TTC549 (cell line): Measurements from ENCODE around the gene TXNIP.
A peak's percentile ranks its signal among the peaks of the same experiment; 100 is the strongest.

Experiments used
- FAIRE-seq: peaks from 2 replicates; lab custom pipeline; 2012; peaks lifted over from hg19 to GRCh38; lab: Jason Lieb, UNC

TXNIP gene

GRCh38 chr1:145963265-145964019, 32.9 kb downstream of the TXNIP start:
- no peak for FAIRE-seq

DNA sequence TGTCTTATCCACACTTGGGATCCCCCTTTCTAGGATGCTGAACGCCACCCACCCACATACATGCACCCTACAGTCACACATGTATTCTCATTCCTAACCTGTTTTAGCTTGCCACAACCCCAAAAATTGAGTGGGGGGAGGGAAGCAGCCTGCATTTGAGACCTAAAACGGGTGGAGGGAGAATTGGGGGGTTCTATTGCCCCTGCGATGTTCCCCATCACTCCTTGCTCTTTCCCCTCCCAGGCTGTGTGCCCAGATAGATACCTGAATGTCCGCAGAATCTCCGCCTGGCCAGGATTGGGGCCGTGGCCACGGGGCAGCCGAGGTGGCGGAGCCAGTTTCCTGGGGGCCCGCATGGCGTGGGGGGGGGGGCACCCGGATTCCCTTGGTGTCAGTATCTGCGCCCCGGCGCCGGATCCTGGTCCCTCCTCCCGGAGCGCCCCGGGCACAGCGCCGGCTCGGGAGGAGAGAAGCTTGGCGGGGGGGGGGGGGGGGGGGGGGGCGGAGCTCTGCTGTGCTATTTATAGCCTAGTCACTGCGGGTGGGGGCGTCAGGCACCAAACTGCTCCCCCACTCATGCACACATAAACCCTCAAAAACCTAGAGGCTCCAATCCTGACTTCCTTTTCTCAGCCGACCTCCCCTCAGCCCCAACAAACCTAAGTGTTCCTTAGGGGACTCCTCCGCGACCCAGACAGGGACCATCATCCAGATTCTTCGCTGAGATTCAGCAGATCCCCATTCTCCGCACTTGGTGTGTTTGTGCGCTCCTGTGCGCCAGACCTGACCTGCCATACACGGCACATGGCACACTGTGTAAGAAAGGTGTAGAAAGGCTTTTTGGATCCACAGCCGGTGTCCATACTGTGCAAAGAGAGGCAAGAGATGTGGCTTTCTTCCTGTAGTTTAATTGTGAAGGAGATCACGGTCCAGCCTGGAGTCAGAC, 33.9 kb downstream of the TXNIP start:
- no peak for FAIRE-seq

GRCh38 chr1:145961425-145962156, 34.8 kb downstream of the TXNIP start:
- no peak for FAIRE-seq

DNA sequence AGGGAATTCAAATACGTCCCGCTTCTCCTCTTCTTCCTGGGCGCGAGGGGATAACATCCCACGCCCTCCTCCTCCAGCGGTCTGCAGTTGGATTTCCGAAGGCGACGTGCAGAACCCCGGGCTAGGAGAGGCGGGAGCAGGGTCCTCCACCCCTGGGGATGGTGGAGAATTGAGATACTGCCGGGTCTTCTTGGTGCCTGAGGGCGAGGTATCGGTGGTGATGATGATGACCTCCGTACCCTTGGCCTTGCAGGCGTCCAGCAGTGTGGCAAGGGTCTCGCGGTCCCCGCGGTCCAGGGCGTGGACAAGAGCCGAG, 35.3 kb downstream of the TXNIP start:
- no peak for FAIRE-seq

DNA sequence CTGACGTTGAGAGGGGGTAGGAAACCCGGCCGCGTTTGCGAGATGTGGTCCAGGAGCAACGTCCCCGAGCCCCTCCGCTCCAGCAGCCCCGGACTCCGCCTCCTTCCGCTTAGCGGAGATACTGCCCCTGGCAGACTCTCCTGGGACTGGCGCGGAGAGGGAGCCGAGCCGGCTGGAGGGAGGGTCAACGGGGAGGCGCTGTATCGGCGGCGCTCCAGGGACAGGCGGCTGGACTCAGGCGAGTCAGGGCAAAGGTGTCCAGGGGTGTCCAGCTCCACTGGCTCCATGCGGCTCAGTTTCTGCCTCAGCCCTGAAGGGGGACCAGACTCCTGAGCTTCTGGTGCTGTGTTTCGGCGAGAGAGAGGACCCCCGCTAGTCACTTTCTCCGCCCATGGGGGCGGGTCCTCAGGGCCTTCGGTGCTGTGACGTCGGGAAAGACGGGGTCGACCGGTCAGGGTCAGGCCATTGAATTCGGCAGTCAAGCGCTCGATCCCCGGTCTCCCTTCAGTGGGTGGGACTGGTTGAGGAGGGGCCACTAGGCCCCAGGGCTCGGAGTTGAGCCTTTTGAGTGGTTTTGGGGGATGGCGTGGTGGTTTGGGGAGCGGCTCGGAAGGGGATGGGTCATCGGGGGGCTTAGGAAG, 35.8 kb downstream of the TXNIP start:
- FAIRE-seq: no peak

DNA sequence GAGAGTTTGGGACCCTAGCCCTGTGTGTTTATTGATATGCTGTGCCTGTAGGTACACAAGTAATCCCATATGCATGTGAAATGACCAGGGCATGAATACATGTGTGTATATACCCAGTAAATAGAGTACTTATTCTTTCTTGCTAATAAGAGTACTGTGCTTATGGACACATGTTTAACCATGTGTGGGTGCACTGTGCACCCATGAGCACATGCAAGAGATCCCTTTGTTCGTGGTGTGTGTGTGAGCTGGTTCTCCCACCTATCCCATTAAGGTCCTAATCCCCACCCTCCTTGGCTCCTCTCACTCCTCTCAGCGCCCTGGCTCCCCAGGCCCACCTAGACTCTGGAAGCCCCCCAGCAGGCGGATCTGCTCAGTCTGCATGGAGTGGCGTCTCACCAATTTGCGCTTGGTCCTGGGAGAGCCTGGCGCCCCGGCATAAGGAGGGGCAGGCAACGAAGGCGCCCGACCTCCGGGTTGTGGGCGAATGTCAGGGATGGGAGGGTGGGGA, 36.4 kb downstream of the TXNIP start:
- FAIRE-seq: no peak

- no peak for FAIRE-seq
These were observed 37.0 kb downstream of the TXNIP start for GRCh38 chr1:145959333-145959732.

GRCh38 chr1:145958734-145959133, 37.6 kb downstream of the TXNIP start:
- no peak for FAIRE-seq

DNA sequence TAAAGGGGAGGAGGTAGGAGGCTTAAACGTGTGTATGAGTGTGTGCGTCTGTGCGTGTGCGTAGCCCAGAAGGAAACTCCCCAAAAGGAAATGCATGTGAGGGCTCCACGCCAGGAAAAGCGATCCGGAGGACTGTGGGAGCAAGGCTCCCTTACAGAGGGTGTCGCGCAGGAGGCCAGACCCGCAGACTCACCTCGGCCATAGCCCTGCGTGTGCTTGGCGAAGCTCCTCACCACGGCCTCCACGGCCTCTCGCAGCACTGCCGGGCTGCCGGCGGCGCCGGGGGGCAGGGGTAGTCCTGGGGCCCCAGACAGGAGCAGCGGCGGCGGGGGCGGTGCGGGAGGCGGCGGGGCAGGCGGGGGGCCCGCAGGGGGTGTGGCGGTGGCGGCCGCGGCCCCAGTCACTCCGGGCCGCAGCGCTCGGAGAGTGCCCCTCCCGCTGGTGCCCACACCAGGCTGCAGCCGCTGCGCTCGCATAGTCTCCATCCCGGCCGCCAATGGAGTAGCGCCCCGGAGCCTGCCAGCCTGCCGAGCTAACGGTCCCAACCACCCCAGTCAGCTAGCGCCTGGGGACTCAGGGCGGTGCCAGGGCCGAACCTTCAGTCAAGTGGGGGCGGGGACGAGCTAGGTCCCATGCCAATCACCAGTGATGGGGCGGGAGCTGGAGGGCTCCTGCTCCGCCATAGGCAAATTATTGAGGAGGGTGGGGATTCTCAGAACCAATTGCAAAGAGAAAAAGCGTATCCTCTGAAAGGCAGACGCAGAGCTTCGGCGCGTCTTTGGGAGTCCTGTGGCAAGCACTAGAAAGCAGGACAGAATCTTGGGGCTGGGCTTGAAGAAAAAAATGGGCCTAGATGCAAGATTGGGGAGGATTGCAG, 38.7 kb downstream of the TXNIP start, which contains the start of gene LIX1L:
LIX1L (minus strand) TSS at position 575 of the 877 bp plus-strand sequence; CDS start at position 485, 90 bp downstream.
- FAIRE-seq: peak; percentile 99

DNA sequence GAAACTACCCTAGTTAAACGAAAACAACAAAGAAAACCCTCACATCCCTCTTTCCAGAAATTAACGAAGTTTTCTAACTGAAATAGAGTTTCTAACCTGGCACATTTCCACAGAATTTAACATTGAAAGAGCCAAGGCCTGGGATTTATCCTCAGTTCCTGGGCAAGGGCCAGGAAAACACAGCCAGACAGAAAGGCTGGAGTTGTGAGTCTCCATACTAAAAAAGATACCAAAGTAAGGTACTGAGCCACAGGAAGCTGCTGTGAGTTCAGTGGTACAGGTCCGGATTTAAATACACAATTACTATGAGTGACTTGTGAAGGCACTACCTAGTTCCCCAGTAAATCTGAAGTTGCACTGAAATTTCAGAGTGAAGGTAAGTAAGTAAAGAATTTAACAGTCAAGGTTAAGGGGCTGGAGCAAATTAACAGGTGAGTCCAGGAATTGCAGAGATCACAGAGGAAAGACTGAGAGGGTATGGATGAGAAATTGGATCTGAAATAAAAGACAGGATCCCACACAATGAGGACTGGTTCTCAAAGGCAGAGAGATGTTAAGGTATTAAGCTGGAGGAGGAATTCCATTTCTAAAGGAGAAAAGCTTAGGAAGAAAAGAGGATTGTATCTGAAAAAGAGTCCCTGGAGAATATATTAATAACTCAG, 39.5 kb downstream of the TXNIP start:
- FAIRE-seq: no peak

- FAIRE-seq: no peak
These were observed 40.0 kb downstream of the TXNIP start for GRCh38 chr1:145956361-145956760.

DNA sequence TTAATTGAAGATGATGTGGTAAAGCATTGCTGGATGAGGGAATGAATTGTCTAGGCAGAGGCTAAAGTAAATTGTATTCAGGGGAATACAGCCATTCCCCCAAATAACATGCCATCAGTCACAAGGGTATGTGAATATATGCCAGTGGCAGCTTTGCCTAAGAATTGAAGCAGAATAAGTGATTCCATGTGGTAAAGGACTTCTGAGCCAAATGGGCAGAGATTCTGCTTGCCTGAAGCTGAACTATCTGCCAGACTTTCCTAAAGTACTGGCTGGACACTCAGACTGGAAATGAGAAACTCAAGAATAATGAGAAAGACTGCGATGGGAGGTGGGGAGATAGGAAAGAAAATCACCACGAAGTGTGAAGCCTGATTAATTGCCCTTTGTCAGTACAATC, 40.9 kb downstream of the TXNIP start:
- no peak for FAIRE-seq

DNA sequence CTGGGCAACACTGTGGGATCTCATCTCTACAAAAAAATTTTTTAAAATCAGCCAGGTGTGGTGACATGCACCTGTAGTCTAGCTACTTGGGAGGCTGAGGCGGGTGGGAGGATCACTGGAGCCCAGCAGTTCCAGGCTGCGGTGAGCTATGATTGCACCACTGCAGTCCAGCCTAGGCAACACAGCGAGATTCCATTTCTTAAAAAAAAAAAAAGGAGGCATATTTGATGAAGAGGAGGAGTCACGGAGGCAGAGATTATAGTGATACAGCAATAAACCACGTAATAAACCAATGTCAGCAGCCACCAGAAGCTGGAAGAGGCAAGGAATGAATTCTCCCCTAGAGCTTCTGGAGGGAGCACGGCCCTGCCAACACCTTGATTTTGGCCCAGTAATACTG, 42.5 kb downstream of the TXNIP start:
- no peak for FAIRE-seq

GRCh38 chr1:145952903-145953302, 43.5 kb downstream of the TXNIP start:
- FAIRE-seq: no peak

- no peak for FAIRE-seq
These were observed 44.9 kb downstream of the TXNIP start for GRCh38 chr1:145951526-145951925.

DNA sequence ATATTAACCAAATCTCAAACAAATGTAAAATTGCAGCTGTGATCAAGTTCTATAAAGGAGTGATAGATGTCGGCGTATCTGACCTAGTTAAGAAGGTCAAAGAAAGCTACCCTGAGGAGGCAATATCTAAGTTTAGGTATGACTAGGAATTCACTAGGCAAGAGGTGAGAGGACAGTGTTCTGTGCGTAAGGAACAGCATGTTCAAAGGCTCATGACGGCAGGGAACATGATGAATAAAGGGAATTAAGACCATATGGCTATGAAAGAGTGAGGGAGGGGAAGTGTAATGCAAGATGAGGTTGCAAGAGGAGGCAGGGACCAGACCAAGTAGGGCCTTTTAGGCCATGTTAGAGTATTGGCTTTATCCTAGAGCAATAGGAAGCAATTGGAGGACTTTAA, 47.2 kb downstream of the TXNIP start:
- no peak for FAIRE-seq

GRCh38 chr1:145947551-145947950, 48.8 kb downstream of the TXNIP start:
- no peak for FAIRE-seq

DNA sequence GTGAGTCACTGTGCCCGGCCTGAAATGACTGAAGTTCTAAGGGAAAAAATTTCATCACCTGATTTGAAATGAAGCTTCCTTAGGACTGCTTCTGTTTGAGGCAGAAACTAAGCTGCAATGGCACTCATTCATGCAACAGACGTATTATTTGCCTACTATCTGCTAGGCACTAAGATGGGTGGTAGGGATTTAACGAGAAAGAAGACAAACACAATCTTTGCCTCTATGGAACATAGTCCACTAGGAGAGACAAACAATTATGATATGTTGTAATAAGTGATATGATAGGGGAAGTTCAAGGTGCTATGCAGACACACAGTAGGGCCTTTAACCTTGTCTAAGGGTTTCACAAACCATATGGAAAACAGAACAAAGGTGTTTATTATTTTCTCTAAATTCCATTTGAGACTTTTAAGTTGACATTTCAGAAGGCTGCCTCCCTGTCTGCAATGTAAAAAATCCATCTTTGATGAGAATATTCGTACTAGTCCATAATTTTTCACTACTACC, 49.8 kb downstream of the TXNIP start:
- no peak for FAIRE-seq

GRCh38 chr1:145944532-145944931, 51.8 kb downstream of the TXNIP start:
- no peak for FAIRE-seq

DNA sequence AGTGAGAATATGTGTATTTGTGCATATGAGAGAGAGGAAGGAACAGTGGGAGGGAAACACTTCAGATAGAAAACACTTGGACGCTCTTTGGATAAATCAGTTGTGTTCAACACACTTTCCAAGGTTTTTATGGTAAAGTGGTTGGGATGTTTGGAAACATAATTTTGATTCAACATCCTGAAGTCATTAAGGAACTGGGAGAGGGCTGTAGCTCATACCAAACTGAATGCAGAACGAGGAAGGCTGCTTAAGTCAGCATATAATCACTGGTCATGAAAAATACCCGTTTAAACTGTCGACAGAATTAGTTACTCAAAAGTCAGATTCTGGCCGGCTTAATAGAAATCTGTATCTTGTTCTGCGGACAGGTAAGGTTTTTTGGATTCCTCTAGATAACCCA, 53.5 kb downstream of the TXNIP start:
- FAIRE-seq: no peak
